ENCODE results near the gene LDHA.

LDHA gene

DNA sequence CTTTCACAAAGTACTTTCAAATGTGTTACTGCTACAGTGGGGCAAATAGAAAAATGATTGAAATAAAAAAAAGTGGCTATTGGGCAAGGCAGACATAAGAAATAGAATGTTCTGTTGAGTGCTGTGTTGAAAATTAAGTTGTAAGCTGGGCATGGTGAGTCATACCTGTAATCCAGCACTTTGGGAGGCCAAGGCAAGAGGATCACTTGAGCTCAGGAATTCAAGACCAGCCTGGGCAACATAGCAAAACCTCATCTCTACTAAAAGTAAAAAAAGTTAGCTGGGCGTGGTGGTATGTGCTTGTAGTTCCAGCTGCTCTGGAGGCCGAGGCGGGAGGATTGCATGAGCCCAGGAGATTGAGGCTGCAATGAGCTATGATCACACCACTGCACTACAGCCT is 26.9 kb upstream of the LDHA start:
- Histone ChIP-seq H3K4me1 (ENCODE audit: low read depth, poor library complexity, severe bottlenecking) (no peaks in the 10 kb centered on the region), H3K4me3 (IDR thresholded peaks at IDR 0.05; ENCODE audit: insufficient read depth, low read depth, low read length) (no peak overlapping the region), H4K20me1 (ENCODE audit: insufficient read depth) (no peaks in the 10 kb centered on the region), H3K27ac (no peak overlapping the region), H3K9ac (no peak overlapping the region), H3K36me3 (ENCODE audit: insufficient read depth) (no peaks in the 10 kb centered on the region; the same call in 1 of the 2 replicates), H3K79me2 (ENCODE audit: insufficient read depth, low read depth) (no peaks in the 10 kb centered on the region), H2AFZ (ENCODE audit: low read depth) (no peak overlapping the region), H3K27me3 (ENCODE audit: insufficient read depth, low read depth) (no peaks in the 10 kb centered on the region), H3K4me2 (no peak overlapping the region)
- TF ChIP-seq, protein P1, sequence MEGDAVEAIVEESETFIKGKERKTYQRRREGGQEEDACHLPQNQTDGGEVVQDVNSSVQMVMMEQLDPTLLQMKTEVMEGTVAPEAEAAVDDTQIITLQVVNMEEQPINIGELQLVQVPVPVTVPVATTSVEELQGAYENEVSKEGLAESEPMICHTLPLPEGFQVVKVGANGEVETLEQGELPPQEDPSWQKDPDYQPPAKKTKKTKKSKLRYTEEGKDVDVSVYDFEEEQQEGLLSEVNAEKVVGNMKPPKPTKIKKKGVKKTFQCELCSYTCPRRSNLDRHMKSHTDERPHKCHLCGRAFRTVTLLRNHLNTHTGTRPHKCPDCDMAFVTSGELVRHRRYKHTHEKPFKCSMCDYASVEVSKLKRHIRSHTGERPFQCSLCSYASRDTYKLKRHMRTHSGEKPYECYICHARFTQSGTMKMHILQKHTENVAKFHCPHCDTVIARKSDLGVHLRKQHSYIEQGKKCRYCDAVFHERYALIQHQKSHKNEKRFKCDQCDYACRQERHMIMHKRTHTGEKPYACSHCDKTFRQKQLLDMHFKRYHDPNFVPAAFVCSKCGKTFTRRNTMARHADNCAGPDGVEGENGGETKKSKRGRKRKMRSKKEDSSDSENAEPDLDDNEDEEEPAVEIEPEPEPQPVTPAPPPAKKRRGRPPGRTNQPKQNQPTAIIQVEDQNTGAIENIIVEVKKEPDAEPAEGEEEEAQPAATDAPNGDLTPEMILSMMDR (conservative IDR thresholded peaks at IDR 0.05; ENCODE audit: low read depth, low read length), result no peak

GRCh38 chr11:18368221-18368620 is 26.1 kb upstream of the LDHA start:
- Histone ChIP-seq H3K36me3 (ENCODE audit: insufficient read depth) (no peaks in the 10 kb centered on the region; the same call in 1 of the 2 replicates), H3K9ac (no peak overlapping the region), H3K4me1 (ENCODE audit: low read depth, poor library complexity, severe bottlenecking) (no peaks in the 10 kb centered on the region)

GRCh38 chr11:18369398-18369797 is 25.0 kb upstream of the LDHA start:
- H4K20me1 ChIP-seq (ENCODE audit: insufficient read depth), result no peaks in the 10 kb centered on the region
- H3K4me1 ChIP-seq (ENCODE audit: low read depth, poor library complexity, severe bottlenecking), result no peaks in the 10 kb centered on the region
- no peak overlapping the region for H3K27ac ChIP-seq
- no peaks in the 10 kb centered on the region for H3K27me3 ChIP-seq (ENCODE audit: insufficient read depth, low read depth)
- no peak overlapping the region for H3K4me3 ChIP-seq (IDR thresholded peaks at IDR 0.05; ENCODE audit: insufficient read depth, low read depth, low read length)
- TF ChIP-seq, protein P1 (conservative IDR thresholded peaks at IDR 0.05; ENCODE audit: low read depth, low read length), result no peak
- no peaks in the 10 kb centered on the region for H3K79me2 ChIP-seq (ENCODE audit: insufficient read depth, low read depth)
- no peak overlapping the region for H3K4me2 ChIP-seq
- H3K36me3 ChIP-seq (ENCODE audit: insufficient read depth), result no peaks in the 10 kb centered on the region; the same call in 1 of the 2 replicates
- no peak overlapping the region for H3K9ac ChIP-seq
- H2AFZ ChIP-seq (ENCODE audit: low read depth), result no peak overlapping the region

More at GRCh38 chr11:18368221-18368620, 26.1 kb upstream of the LDHA start:
- H3K27me3 ChIP-seq (ENCODE audit: insufficient read depth, low read depth), result no peaks in the 10 kb centered on the region
- H2AFZ ChIP-seq (ENCODE audit: low read depth), result no peak overlapping the region
- H3K4me2 ChIP-seq, result no peak overlapping the region
- no peak overlapping the region for H3K4me3 ChIP-seq (IDR thresholded peaks at IDR 0.05; ENCODE audit: insufficient read depth, low read depth, low read length)
- TF ChIP-seq, protein P1 (conservative IDR thresholded peaks at IDR 0.05; ENCODE audit: low read depth, low read length), result no peak
- no peaks in the 10 kb centered on the region for H3K79me2 ChIP-seq (ENCODE audit: insufficient read depth, low read depth)
- no peaks in the 10 kb centered on the region for H4K20me1 ChIP-seq (ENCODE audit: insufficient read depth)
- no peak overlapping the region for H3K27ac ChIP-seq

GRCh38 chr11:18371279-18371678 is 23.1 kb upstream of the LDHA start:
- Histone ChIP-seq H3K9ac (no peak overlapping the region), H3K27ac (no peak overlapping the region), H3K4me1 (ENCODE audit: low read depth, poor library complexity, severe bottlenecking) (no peaks in the 10 kb centered on the region), H3K4me2 (no peak overlapping the region), H2AFZ (ENCODE audit: low read depth) (no peak overlapping the region), H3K79me2 (ENCODE audit: insufficient read depth, low read depth) (no peaks in the 10 kb centered on the region), H3K4me3 (IDR thresholded peaks at IDR 0.05; ENCODE audit: insufficient read depth, low read depth, low read length) (no peak overlapping the region), H3K36me3 (ENCODE audit: insufficient read depth) (no peaks in the 10 kb centered on the region), H3K27me3 (ENCODE audit: insufficient read depth, low read depth) (no peaks in the 10 kb centered on the region), H4K20me1 (ENCODE audit: insufficient read depth) (no peaks in the 10 kb centered on the region)
- TF ChIP-seq, protein P1 (conservative IDR thresholded peaks at IDR 0.05; ENCODE audit: low read depth, low read length), result no peak
